Left lung (tissue), 14 donors: Measurements from ENCODE around the gene CDSN. TPM values are rescaled to one million over a fixed set of nuclear protein-coding genes. Genes with fewer than 3 reads are reported as not detected.
"Not testable (repeated sequence)": the region's sequence is repeated elsewhere in the genome, so short reads cannot be mapped to it uniquely, and the experiment has no call there.

Source experiments
- ATAC-seq: fragments of 200-7000 bp; cut with Tn5 transposase; one replicate; pipeline ENCODE4 v1.9.1; 2020; ENCODE audit warnings: moderate library complexity
- DNase-seq, 4 donors: peaks; one replicate each; pipeline ENCODE4 v3.0.0-alpha.2; 2013 to 2020
- H3K27ac ChIP-seq, 2 donors: fragments of 200-600 bp; sonication (generic) in 1 of 2; one replicate each; pipeline versions ENCODE4 v1.5.0 to v1.8.0; 2020 to 2021
- H3K27me3 ChIP-seq, 2 donors: fragments of 200-600 bp; sonication (generic) in 1 of 2; one replicate each; pipeline versions ENCODE4 v1.5.0 to v1.8.0; 2020 to 2021
- H3K36me3 ChIP-seq, 2 donors: fragments of 200-600 bp; sonication (generic) in 1 of 2; one replicate each; pipeline versions ENCODE4 v1.5.0 to v1.8.0; 2020 to 2021
- H3K4me1 ChIP-seq, 2 donors: fragments of 200-600 bp; one replicate each; pipeline ENCODE4 v1.8.0; 2021
- H3K4me3 ChIP-seq, 2 donors: fragments of 200-600 bp; sonication (generic) in 1 of 2; one replicate each; pipeline versions ENCODE4 v1.5.0 to v1.8.0; 2020 to 2021; ENCODE audit warnings: mild to moderate bottlenecking in 1 of 2
- H3K9me3 ChIP-seq, 2 donors: fragments of 200-600 bp; sonication (generic) in 1 of 2; one replicate each; pipeline versions ENCODE4 v1.5.0 to v1.8.0; 2020 to 2021
- CTCF ChIP-seq, 2 donors: fragments of 200-600 bp; sonication (generic) in 1 of 2; IDR thresholded peaks; one replicate each; pipeline versions ENCODE4 v1.5.0 to v1.8.0; 2021; ENCODE audit warnings: antibody characterized with exemption in 2 of 2
- intact Hi-C, 2 donors: fragments of 100-400 bp; cut with DNase I; formaldehyde crosslinking; loops; one replicate each; pipeline versions ENCODE4 v1.11.2 to v1.14.2; 2022
- long read RNA-seq, 12 donors: library from polyadenylated mRNA in 2 of 12; unstranded in 2 of 12; transcript quantifications; one replicate each; pipeline ENCODE4 v2.0.0 and lab custom pipeline, GENCODE V29; 2019 to 2026
- polyA plus RNA-seq, 6 donors: library from polyadenylated mRNA; unstranded; fragments of 120-200 nt; gene quantifications; one replicate each; pipeline ENCODE4 v1.2.1, GENCODE V29; 2013; ENCODE audit not compliant: insufficient read length in 6 of 6
- total RNA-seq, 2 donors: library from RNA; stranded (reverse); fragmentation: NEBNext Ultra II Directional; extraction: Animal tissue kit (Norgen Biotek cat#: 25700); gene quantifications; one replicate each; pipeline ENCODE4 v1.2.1, GENCODE V29; 2021
- donor health status: DM: no; HTN: yes; CAD: no.
- donor health status: DM: no; HTN: no; CAD: no.

Gene CDSN, protein sequence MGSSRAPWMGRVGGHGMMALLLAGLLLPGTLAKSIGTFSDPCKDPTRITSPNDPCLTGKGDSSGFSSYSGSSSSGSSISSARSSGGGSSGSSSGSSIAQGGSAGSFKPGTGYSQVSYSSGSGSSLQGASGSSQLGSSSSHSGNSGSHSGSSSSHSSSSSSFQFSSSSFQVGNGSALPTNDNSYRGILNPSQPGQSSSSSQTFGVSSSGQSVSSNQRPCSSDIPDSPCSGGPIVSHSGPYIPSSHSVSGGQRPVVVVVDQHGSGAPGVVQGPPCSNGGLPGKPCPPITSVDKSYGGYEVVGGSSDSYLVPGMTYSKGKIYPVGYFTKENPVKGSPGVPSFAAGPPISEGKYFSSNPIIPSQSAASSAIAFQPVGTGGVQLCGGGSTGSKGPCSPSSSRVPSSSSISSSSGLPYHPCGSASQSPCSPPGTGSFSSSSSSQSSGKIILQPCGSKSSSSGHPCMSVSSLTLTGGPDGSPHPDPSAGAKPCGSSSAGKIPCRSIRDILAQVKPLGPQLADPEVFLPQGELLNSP
- under 1 TPM; 0.13 to 0.61 TPM for total RNA-seq
- polyA plus RNA-seq = not detected
- long read RNA-seq, donor 1 = 0 reads
- long read RNA-seq, donor 2 = 0 reads
- long read RNA-seq, donor 3 = 0 reads
- long read RNA-seq, donor 4, partial matches to known transcripts = 0 of 2 reads
- long read RNA-seq, donor 4, other reads (novel, unspliced or antisense) = 2 of 2 reads
- long read RNA-seq, donor 5 = 0 reads
- long read RNA-seq, donor 6 = 0 reads
- long read RNA-seq, donor 7 = 0 reads
- long read RNA-seq, donor 8 = 0 reads
- long read RNA-seq, donor 9 = 0 reads
- long read RNA-seq, donor 10 = 0 reads
- long read RNA-seq, donor 11 = 0 reads
- long read RNA-seq, donor 12 = 0 reads

DNA sequence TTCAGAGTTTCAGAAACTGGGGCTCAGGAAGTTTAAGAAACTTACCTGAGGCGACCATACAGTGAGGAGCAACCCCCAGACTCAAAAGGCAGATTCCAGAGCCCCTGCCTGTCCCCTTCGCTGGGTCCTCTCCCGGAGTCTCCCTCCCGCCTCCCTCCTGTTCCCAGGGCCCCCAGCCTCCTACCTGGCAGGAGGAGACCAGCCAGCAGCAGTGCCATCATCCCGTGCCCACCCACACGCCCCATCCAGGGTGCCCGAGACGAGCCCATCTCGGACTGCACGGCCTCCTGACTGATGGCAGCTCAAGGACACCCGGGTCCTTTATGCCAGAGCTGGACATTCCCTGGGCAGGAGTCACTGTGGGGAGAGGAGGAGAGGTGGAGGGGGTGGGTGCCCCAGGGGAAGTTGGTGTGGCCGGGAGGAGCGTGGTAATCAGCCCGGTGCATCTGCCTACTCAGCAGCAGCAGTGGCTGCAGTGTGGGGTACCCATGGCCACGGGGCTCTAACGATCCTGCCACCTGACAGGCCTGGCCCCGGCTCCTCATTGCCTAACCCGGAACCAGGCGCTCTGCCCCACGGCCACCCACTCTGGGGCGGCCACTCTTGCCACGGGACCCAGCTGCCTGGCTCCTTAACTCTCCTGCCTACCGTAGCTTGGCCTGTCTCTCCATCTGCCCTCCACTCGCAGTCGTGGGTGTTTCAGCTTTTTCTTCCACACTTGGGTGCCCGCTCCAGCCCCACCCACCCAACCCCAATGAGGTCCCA lies at the start of gene CDSN:
Gene CDSN, minus strand, starts transcription at position 296 of the 765 bp plus-strand sequence. Its CDS starts 27 bp downstream, at position 269.
- Histone ChIP-seq H3K36me3 (no peaks in the 10 kb centered on the region), H3K4me3 (no peak within 1 kb of the TSS), H3K27me3 (no peaks in the 10 kb centered on the region), H3K4me1 (peaks cover under 1 to 34% of the 10 kb centered on the region in 2 donors), H3K9me3 (no peaks in the 10 kb centered on the region), H3K27ac (no peak within 1 kb of the TSS)
- intact Hi-C loops = no loop called here
- ATAC-seq (no peak), DNase-seq (peak in 1 of 4 donors; percentile 78)
- no peak for TF ChIP-seq CTCF (IDR thresholded peaks at IDR 0.05)

DNA sequence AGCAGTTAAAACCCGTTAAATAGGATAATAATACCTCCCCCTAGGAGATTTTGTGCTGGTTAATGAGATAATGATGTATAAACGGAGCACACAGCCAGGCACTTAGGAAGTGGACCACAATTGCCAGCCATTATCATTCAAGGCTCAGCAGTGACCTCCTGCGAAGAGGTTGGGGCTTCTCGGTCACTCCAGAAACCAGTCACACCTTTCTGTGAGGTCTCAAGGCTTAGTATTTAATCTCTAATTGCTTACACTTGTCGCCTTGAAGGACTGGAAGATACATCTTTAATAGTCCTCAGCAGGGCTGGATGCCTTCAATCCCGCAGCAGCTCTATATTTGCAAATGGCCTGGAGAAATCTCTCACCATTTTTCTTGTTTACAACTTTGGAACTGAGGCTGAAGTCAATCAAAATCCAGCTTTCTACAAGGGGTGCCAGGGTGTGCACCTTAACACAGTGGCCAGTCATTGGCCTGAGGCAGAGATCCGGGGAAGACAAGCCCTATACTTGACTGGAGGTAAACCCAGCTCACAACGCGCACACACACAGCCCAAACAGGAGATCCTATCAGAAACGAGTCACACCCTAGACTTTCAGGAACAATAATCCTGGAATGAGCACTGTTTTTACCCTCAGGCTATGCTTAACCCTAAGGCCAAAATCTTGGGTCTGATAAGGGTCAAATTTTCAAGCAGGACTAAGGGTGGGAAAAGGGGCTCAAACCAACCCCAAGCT lies 49.0 kb upstream of the CDSN start:
- no peaks in the 10 kb centered on the region for H3K27me3 ChIP-seq

GRCh38 chr6:31168606-31169005 lies 48.4 kb upstream of the CDSN start:
- ATAC-seq = no peak
- Histone ChIP-seq H3K4me1 (peaks cover 0 to 3% of the 10 kb centered on the region in 2 donors), H3K4me3 (no peak overlapping the region), H3K27me3 (no peaks in the 10 kb centered on the region), H3K9me3 (no peaks in the 10 kb centered on the region), H3K36me3 (no peaks in the 10 kb centered on the region), H3K27ac (no peak overlapping the region)
- intact Hi-C loops = no loop called here
- no peak for DNase-seq
- TF ChIP-seq CTCF (IDR thresholded peaks at IDR 0.05) = no peak

More for the DNA sequence above, 49.0 kb upstream of the CDSN start:
- intact Hi-C loops = no loop called here
- DNase-seq = no peak
- TF ChIP-seq CTCF (IDR thresholded peaks at IDR 0.05) = no peak
- no peak for ATAC-seq
- no peaks in the 10 kb centered on the region for H3K9me3 ChIP-seq
- H3K4me3 ChIP-seq = no peak overlapping the region
- no peak overlapping the region for H3K27ac ChIP-seq
- no peaks in the 10 kb centered on the region for H3K4me1 ChIP-seq
- no peaks in the 10 kb centered on the region for H3K36me3 ChIP-seq

DNA sequence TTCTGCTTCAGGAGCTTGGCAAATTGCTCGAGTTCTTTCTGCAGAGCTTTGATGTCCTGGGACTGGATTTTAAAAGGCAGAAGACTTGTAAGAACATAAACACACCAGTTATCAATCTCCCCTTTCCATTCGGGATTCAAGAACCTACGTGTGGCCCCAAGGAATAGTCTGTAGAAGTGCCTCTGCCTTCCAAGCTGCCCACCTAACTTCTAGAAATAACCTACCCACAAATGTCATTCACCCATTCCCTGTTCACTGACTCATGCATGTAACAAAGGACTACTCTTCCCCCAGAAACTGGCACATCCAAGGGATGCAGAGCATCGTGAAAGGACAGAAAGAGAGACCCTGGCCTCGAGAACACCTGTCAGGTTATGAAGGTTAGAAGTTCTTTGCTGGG lies 45.7 kb upstream of the CDSN start:
- no peaks in the 10 kb centered on the region for H3K27me3 ChIP-seq
- H3K27ac ChIP-seq = no peak overlapping the region
- ATAC-seq = no peak
- peaks cover 0 to 3% of the 10 kb centered on the region in 2 donors for H3K4me1 ChIP-seq
- TF ChIP-seq CTCF (IDR thresholded peaks at IDR 0.05) = no peak
- no peak for DNase-seq
- intact Hi-C loops = no loop called here
- H3K4me3 ChIP-seq = no peak overlapping the region
- H3K9me3 ChIP-seq = no peaks in the 10 kb centered on the region
- H3K36me3 ChIP-seq = peaks cover 0 to 16% of the 10 kb centered on the region in 2 donors

GRCh38 chr6:31165064-31165832 lies 45.0 kb upstream of the CDSN start:
- H3K27ac ChIP-seq, H3K4me1 ChIP-seq, H3K4me3 ChIP-seq, H3K27me3 ChIP-seq, DNase-seq, intact Hi-C loops, H3K9me3 ChIP-seq, ATAC-seq: not testable (repeated sequence)
- H3K36me3 ChIP-seq = peaks cover 0 to 16% of the 10 kb centered on the region in 2 donors

GRCh38 chr6:31164475-31165063 lies 44.3 kb upstream of the CDSN start:
- H3K4me3 ChIP-seq, H3K27me3 ChIP-seq, H3K4me1 ChIP-seq, H3K9me3 ChIP-seq, intact Hi-C loops, DNase-seq, ATAC-seq, H3K27ac ChIP-seq: not testable (repeated sequence)
- H3K36me3 ChIP-seq = peaks cover 0 to 16% of the 10 kb centered on the region in 2 donors
